ENCODE results near the gene GARIN5A.

The GARIN5A gene

GRCh38 chr19:50432221-50433028 lies 44.2 kb downstream of the GARIN5A start, which contains the start of gene MYBPC2:
Gene MYBPC2, plus strand, starts transcription at chr19:50432892. Its CDS starts 62 bp downstream, at chr19:50432954.
- H3K4me3 ChIP-seq (ENCODE audit: low read depth, low read length) = peak within 1 kb of the TSS; percentile 58
- no peak for TF ChIP-seq CTCF (IDR thresholded peaks at IDR 0.05; ENCODE audit: borderline replicate concordance, insufficient read depth, low read depth, low read length)

- peak overlapping the region; percentile 58 for H3K4me3 ChIP-seq (ENCODE audit: low read depth, low read length)
- TF ChIP-seq CTCF (IDR thresholded peaks at IDR 0.05; ENCODE audit: borderline replicate concordance, insufficient read depth, low read depth, low read length) = no peak
Observed at GRCh38 chr19:50431343-50432220, 45.1 kb downstream of the GARIN5A start.

GRCh38 chr19:50430888-50431342 lies 45.7 kb downstream of the GARIN5A start:
- peak overlapping the region; percentile 58 for H3K4me3 ChIP-seq (ENCODE audit: low read depth, low read length)
- no peak for TF ChIP-seq CTCF (IDR thresholded peaks at IDR 0.05; ENCODE audit: borderline replicate concordance, insufficient read depth, low read depth, low read length)

GRCh38 chr19:50428772-50429463 lies 47.7 kb downstream of the GARIN5A start:
- TF ChIP-seq CTCF (IDR thresholded peaks at IDR 0.05; ENCODE audit: borderline replicate concordance, insufficient read depth, low read depth, low read length) = no peak
- H3K4me3 ChIP-seq (ENCODE audit: low read depth, low read length) = no peak overlapping the region

- H3K4me3 ChIP-seq (ENCODE audit: low read depth, low read length) = peak overlapping the region; percentile 23
- TF ChIP-seq CTCF (IDR thresholded peaks at IDR 0.05; ENCODE audit: borderline replicate concordance, insufficient read depth, low read depth, low read length) = no peak
Observed at GRCh38 chr19:50427997-50428425, 48.6 kb downstream of the GARIN5A start.

GRCh38 chr19:50427318-50427925 lies 49.2 kb downstream of the GARIN5A start:
- no peak overlapping the region for H3K4me3 ChIP-seq (ENCODE audit: low read depth, low read length)
- TF ChIP-seq CTCF (IDR thresholded peaks at IDR 0.05; ENCODE audit: borderline replicate concordance, insufficient read depth, low read depth, low read length) = no peak
